Measurements from ENCODE around the gene SLA2. TPM values are rescaled to one million over a fixed set of nuclear protein-coding genes. Genes with fewer than 3 reads are reported as not detected.
"Not testable (repeated sequence)": the region's sequence is repeated elsewhere in the genome, so short reads cannot be mapped to it uniquely, and the experiment has no call there.

Gene SLA2
- total RNA-seq, 2 experiments from 2014 or later, result 70.6 to 73.4 TPM

- Mint-ChIP-seq H3K4me1 (peaks cover 36% of the 10 kb centered on the region), H3K27me3 (no peaks in the 10 kb centered on the region), H3K4me3 (no peak overlapping the region), H3K27ac (peak overlapping the region; percentile 72), H3K36me3 (peaks cover 35% of the 10 kb centered on the region), H3K9me3 (no peaks in the 10 kb centered on the region)
- no peak for DNase-seq
These were observed 13.3 kb downstream of the SLA2 start for GRCh38 chr20:36632487-36633284.

- Mint-ChIP-seq H3K27me3 (no peaks in the 10 kb centered on the region), H3K4me1 (peaks cover 36% of the 10 kb centered on the region), H3K36me3 (peaks cover 36% of the 10 kb centered on the region), H3K4me3 (no peak overlapping the region), H3K9me3 (no peaks in the 10 kb centered on the region), H3K27ac (peak overlapping the region; percentile 44)
- DNase-seq, result no peak
These were observed 13.9 kb downstream of the SLA2 start for GRCh38 chr20:36632147-36632486.

GRCh38 chr20:36631646-36632045 lies 14.3 kb downstream of the SLA2 start:
- no peak for DNase-seq
- Mint-ChIP-seq H3K4me3 (no peak overlapping the region), H3K9me3 (no peaks in the 10 kb centered on the region), H3K27ac (peak overlapping the region; percentile 44), H3K27me3 (no peaks in the 10 kb centered on the region), H3K36me3 (peaks cover 38% of the 10 kb centered on the region), H3K4me1 (peaks cover 36% of the 10 kb centered on the region)

- peak; percentile 52 for DNase-seq
- Mint-ChIP-seq H3K27ac (peak overlapping the region; percentile 93), H3K4me3 (peak overlapping the region; percentile 61), H3K4me1 (peaks cover 36% of the 10 kb centered on the region), H3K9me3 (no peaks in the 10 kb centered on the region), H3K36me3 (peaks cover 42% of the 10 kb centered on the region), H3K27me3 (no peaks in the 10 kb centered on the region)
These were observed 16.0 kb downstream of the SLA2 start for GRCh38 chr20:36629719-36630681.

- H3K27ac Mint-ChIP-seq, result peak overlapping the region; percentile 72
- no peak overlapping the region for H3K4me3 Mint-ChIP-seq
- DNase-seq, result no peak
- no peaks in the 10 kb centered on the region for H3K9me3 Mint-ChIP-seq
- H3K4me1 Mint-ChIP-seq, result peaks cover 47% of the 10 kb centered on the region
- peaks cover 51% of the 10 kb centered on the region for H3K36me3 Mint-ChIP-seq
- H3K27me3 Mint-ChIP-seq, result no peaks in the 10 kb centered on the region
These were observed 17.9 kb downstream of the SLA2 start for GRCh38 chr20:36628076-36628475.

GRCh38 chr20:36624944-36625324 lies 21.1 kb downstream of the SLA2 start:
- Mint-ChIP-seq H3K4me1 (peaks cover 35% of the 10 kb centered on the region), H3K27ac (no peak overlapping the region), H3K36me3 (peaks cover 46% of the 10 kb centered on the region), H3K4me3 (no peak overlapping the region), H3K9me3 (no peaks in the 10 kb centered on the region), H3K27me3 (no peaks in the 10 kb centered on the region)
- DNase-seq, result no peak

GRCh38 chr20:36624068-36624943 lies 21.7 kb downstream of the SLA2 start:
- Mint-ChIP-seq H3K27ac (peak overlapping the region; percentile 63), H3K36me3 (peaks cover 43% of the 10 kb centered on the region), H3K9me3 (no peaks in the 10 kb centered on the region), H3K4me3 (no peak overlapping the region), H3K27me3 (no peaks in the 10 kb centered on the region), H3K4me1 (peaks cover 29% of the 10 kb centered on the region)
- no peak for DNase-seq

- peak overlapping the region; percentile 63 for H3K27ac Mint-ChIP-seq
- peaks cover 39% of the 10 kb centered on the region for H3K36me3 Mint-ChIP-seq
- peaks cover 26% of the 10 kb centered on the region for H3K4me1 Mint-ChIP-seq
- no peak for DNase-seq
- H3K4me3 Mint-ChIP-seq, result no peak overlapping the region
- no peaks in the 10 kb centered on the region for H3K9me3 Mint-ChIP-seq
- no peaks in the 10 kb centered on the region for H3K27me3 Mint-ChIP-seq
These were observed 22.6 kb downstream of the SLA2 start for GRCh38 chr20:36623444-36623843.

GRCh38 chr20:36620917-36621316 lies 25.1 kb downstream of the SLA2 start:
- Mint-ChIP-seq H3K36me3 (peaks cover 27% of the 10 kb centered on the region), H3K27ac (peak overlapping the region; percentile 36), H3K4me3 (no peak overlapping the region), H3K27me3 (no peaks in the 10 kb centered on the region), H3K4me1 (peaks cover 20% of the 10 kb centered on the region), H3K9me3 (no peaks in the 10 kb centered on the region)
- DNase-seq, result no peak

GRCh38 chr20:36614781-36615557 lies 31.0 kb downstream of the SLA2 start:
- H3K27me3 Mint-ChIP-seq, result no peaks in the 10 kb centered on the region
- no peaks in the 10 kb centered on the region for H3K9me3 Mint-ChIP-seq
- peak overlapping the region; percentile 36 for H3K27ac Mint-ChIP-seq
- peaks cover 19% of the 10 kb centered on the region for H3K36me3 Mint-ChIP-seq
- no peak overlapping the region for H3K4me3 Mint-ChIP-seq
- no peak for DNase-seq
- H3K4me1 Mint-ChIP-seq, result peaks cover 5% of the 10 kb centered on the region

- no peak overlapping the region for H3K4me3 Mint-ChIP-seq
- H3K9me3 Mint-ChIP-seq, result no peaks in the 10 kb centered on the region
These were observed 32.0 kb downstream of the SLA2 start for GRCh38 chr20:36613974-36614373.

GRCh38 chr20:36611625-36612024 lies 34.4 kb downstream of the SLA2 start:
- peak overlapping the region; percentile 25 for H3K27ac Mint-ChIP-seq
- H3K36me3 Mint-ChIP-seq, result peaks cover 39% of the 10 kb centered on the region
- no peaks in the 10 kb centered on the region for H3K27me3 Mint-ChIP-seq

More at GRCh38 chr20:36613974-36614373, 32.0 kb downstream of the SLA2 start:
- no peak overlapping the region for H3K27ac Mint-ChIP-seq
- peaks cover 27% of the 10 kb centered on the region for H3K36me3 Mint-ChIP-seq
- DNase-seq, result no peak
- H3K4me1 Mint-ChIP-seq, result peaks cover 5% of the 10 kb centered on the region
- H3K27me3 Mint-ChIP-seq, result no peaks in the 10 kb centered on the region

GRCh38 chr20:36608388-36608728 lies 37.6 kb downstream of the SLA2 start:
- not testable (repeated sequence) for DNase-seq, H3K27me3 Mint-ChIP-seq, H3K4me3 Mint-ChIP-seq, H3K9me3 Mint-ChIP-seq
- peak overlapping the region; percentile 94 for H3K27ac Mint-ChIP-seq
- peaks cover 35% of the 10 kb centered on the region for H3K36me3 Mint-ChIP-seq
- peaks cover 25% of the 10 kb centered on the region for H3K4me1 Mint-ChIP-seq

More at GRCh38 chr20:36611625-36612024, 34.4 kb downstream of the SLA2 start:
- Mint-ChIP-seq H3K4me3 (no peak overlapping the region), H3K9me3 (no peaks in the 10 kb centered on the region), H3K4me1 (peaks cover 19% of the 10 kb centered on the region)
- DNase-seq, result no peak

All from activated naive CD8-positive, alpha-beta T cell treated with anti-CD3 and anti-CD28 coated beads for 36 hours (primary cell).